NCI-H460 (cell line): ENCODE measurements around the gene CACNA1C. TPM values are rescaled to one million over a fixed set of nuclear protein-coding genes. Genes with fewer than 3 reads are reported as not detected.

Source experiments
- DNase-seq: peaks from one replicate; pipeline ENCODE4 v3.0.0-alpha.2; 2016; ENCODE audit warnings: low read depth; ENCODE audit errors: extremely low read depth
- total RNA-seq: library from RNA; depleted of rRNA; stranded (reverse); fragments of >200 nt; shearing (Covaris generic); gene quantifications from 2 replicates; pipeline ENCODE4 v1.2.3, GENCODE V29; 2014

CACNA1C gene
- total RNA-seq, 1 experiment from 2014 or later = 0.37 TPM

GRCh38 chr12:2520722-2521246 lies 468.0 kb downstream of the CACNA1C start:
- no peak for DNase-seq

GRCh38 chr12:2523317-2523716 lies 470.5 kb downstream of the CACNA1C start:
- no peak for DNase-seq

- no peak for DNase-seq
Observed at GRCh38 chr12:2523844-2524243, 471.1 kb downstream of the CACNA1C start.

GRCh38 chr12:2526371-2526770 lies 473.6 kb downstream of the CACNA1C start:
- no peak for DNase-seq

- no peak for DNase-seq
Observed at GRCh38 chr12:2528001-2528400, 475.2 kb downstream of the CACNA1C start.

- no peak for DNase-seq
Observed at GRCh38 chr12:2529807-2530206, 477.0 kb downstream of the CACNA1C start.

- DNase-seq = no peak
Observed at GRCh38 chr12:2531371-2531770, 478.6 kb downstream of the CACNA1C start.

- DNase-seq = no peak
Observed at GRCh38 chr12:2533036-2533435, 480.2 kb downstream of the CACNA1C start.

GRCh38 chr12:2535583-2536204 lies 482.9 kb downstream of the CACNA1C start:
- no peak for DNase-seq

GRCh38 chr12:2536724-2537123 lies 483.9 kb downstream of the CACNA1C start:
- no peak for DNase-seq

GRCh38 chr12:2537868-2538541 lies 485.2 kb downstream of the CACNA1C start:
- no peak for DNase-seq

- no peak for DNase-seq
Observed at GRCh38 chr12:2539938-2540337, 487.2 kb downstream of the CACNA1C start.

- no peak for DNase-seq
Observed at GRCh38 chr12:2540535-2540941, 487.8 kb downstream of the CACNA1C start.

- DNase-seq = no peak
Observed at GRCh38 chr12:2541631-2542204, 488.9 kb downstream of the CACNA1C start.

GRCh38 chr12:2543801-2544200 lies 491.0 kb downstream of the CACNA1C start:
- no peak for DNase-seq

- no peak for DNase-seq
Observed at GRCh38 chr12:2544230-2544629, 491.4 kb downstream of the CACNA1C start.

- DNase-seq = no peak
Observed at GRCh38 chr12:2547273-2548044, 494.7 kb downstream of the CACNA1C start.

GRCh38 chr12:2548081-2548480 lies 495.3 kb downstream of the CACNA1C start:
- DNase-seq = no peak

- no peak for DNase-seq
Observed at GRCh38 chr12:2550561-2551411, 498.0 kb downstream of the CACNA1C start.

- no peak for DNase-seq
Observed at GRCh38 chr12:2551412-2551900, 498.7 kb downstream of the CACNA1C start.
